Measurements from ENCODE around the gene PHLDA3. TPM values are rescaled to one million over a fixed set of nuclear protein-coding genes. Genes with fewer than 3 reads are reported as not detected.

The PHLDA3 gene
- total RNA-seq, 4 donors from 2014 or later: 7.4 to 91.8 (median 62.7) TPM

- DNase-seq (no peak), ATAC-seq (no peak)
- peaks cover 23 to 29% of the 10 kb centered on the region in 2 donors for H3K4me1 ChIP-seq
- no peaks in the 10 kb centered on the region for H3K9me3 ChIP-seq
- TF ChIP-seq POLR2A (IDR thresholded peaks at IDR 0.05): no peak
- TF ChIP-seq CTCF (IDR thresholded peaks at IDR 0.05 in 4 of 5, conservative IDR thresholded peaks at IDR 0.05 in 1 of 5): no peak
- peak overlapping the region in 1 of 4 donors; percentile 55 for H3K27ac ChIP-seq
- H3K27me3 ChIP-seq: no peaks in the 10 kb centered on the region
- intact Hi-C loops (cut with DNase I; ENCODE audit: low total_unique reads) (no loop called here), in situ Hi-C loops (cut with MboI; ENCODE audit: low sequenced_read_pairs in 4 of 4) (no loop called here)
- H3K36me3 ChIP-seq: no peaks in the 10 kb centered on the region
- H3K4me3 ChIP-seq: no peak overlapping the region
These were observed 18.8 kb upstream of the PHLDA3 start for GRCh38 chr1:201487742-201488141.

- H3K9me3 ChIP-seq: no peaks in the 10 kb centered on the region
- peaks cover 24 to 28% of the 10 kb centered on the region in 2 donors for H3K4me1 ChIP-seq
- ATAC-seq: no peak
- H3K27ac ChIP-seq: peak overlapping the region in 2 of 4 donors; percentile 12 to 35
- H3K4me3 ChIP-seq: no peak overlapping the region
- no peaks in the 10 kb centered on the region for H3K27me3 ChIP-seq
- DNase-seq: no peak
- intact Hi-C loops (cut with DNase I; ENCODE audit: low total_unique reads) (no loop called here), in situ Hi-C loops (cut with MboI; ENCODE audit: low sequenced_read_pairs in 4 of 4) (no loop called here)
- no peaks in the 10 kb centered on the region for H3K36me3 ChIP-seq
- TF ChIP-seq POLR2A (IDR thresholded peaks at IDR 0.05) (no peak), CTCF (IDR thresholded peaks at IDR 0.05 in 4 of 5, conservative IDR thresholded peaks at IDR 0.05 in 1 of 5) (no peak)
These were observed 17.2 kb upstream of the PHLDA3 start for GRCh38 chr1:201486187-201486586.

- TF ChIP-seq CTCF (IDR thresholded peaks at IDR 0.05 in 4 of 5, conservative IDR thresholded peaks at IDR 0.05 in 1 of 5) (no peak), POLR2A (IDR thresholded peaks at IDR 0.05) (no peak)
- H3K27ac ChIP-seq: peak overlapping the region in 1 of 4 donors; percentile 22
- no peak for DNase-seq
- intact Hi-C loops (cut with DNase I; ENCODE audit: low total_unique reads) (no loop called here), in situ Hi-C loops (cut with MboI; ENCODE audit: low sequenced_read_pairs in 4 of 4) (no loop called here)
- no peaks in the 10 kb centered on the region for H3K36me3 ChIP-seq
- ATAC-seq: no peak
- H3K27me3 ChIP-seq: no peaks in the 10 kb centered on the region
- H3K4me3 ChIP-seq: no peak overlapping the region
- no peaks in the 10 kb centered on the region for H3K9me3 ChIP-seq
- peaks cover 24 to 29% of the 10 kb centered on the region in 2 donors for H3K4me1 ChIP-seq
These were observed 16.3 kb upstream of the PHLDA3 start for GRCh38 chr1:201485184-201485774.

- no peak overlapping the region for H3K27ac ChIP-seq
- intact Hi-C loops (cut with DNase I; ENCODE audit: low total_unique reads): no loop called here
- no peak for ATAC-seq
These were observed 14.5 kb upstream of the PHLDA3 start for GRCh38 chr1:201483373-201483949.

More at GRCh38 chr1:201483373-201483949, 14.5 kb upstream of the PHLDA3 start:
- TF ChIP-seq POLR2A (IDR thresholded peaks at IDR 0.05): no peak
- no peak for TF ChIP-seq CTCF (IDR thresholded peaks at IDR 0.05 in 4 of 5, conservative IDR thresholded peaks at IDR 0.05 in 1 of 5)
- DNase-seq: no peak
- in situ Hi-C loops (cut with MboI; ENCODE audit: low sequenced_read_pairs in 4 of 4): loop anchor here in 3 of 4 donors (5.0 kb wide), 2 partner anchors 34 to 36 kb away; no protein-coding TSS in a partner anchor
- H3K36me3 ChIP-seq: no peaks in the 10 kb centered on the region
- H3K4me1 ChIP-seq: peaks cover 17 to 18% of the 10 kb centered on the region in 2 donors
- H3K9me3 ChIP-seq: no peaks in the 10 kb centered on the region
- no peak overlapping the region for H3K4me3 ChIP-seq
- H3K27me3 ChIP-seq: no peaks in the 10 kb centered on the region
